Nucleus accumbens (tissue), 56 donors: ENCODE results near the gene ACOT7.

ENCODE experiments used
- DNase-seq, 56 donors: peaks; one replicate each; lab custom pipeline; 2025; lab: John Stamatoyannopoulos, UW

The ACOT7 gene

GRCh38 chr1:6294890-6295556 is 98.5 kb downstream of the ACOT7 start:
- no peak for DNase-seq

GRCh38 chr1:6294080-6294889 is 99.3 kb downstream of the ACOT7 start:
- DNase-seq = no peak

- DNase-seq = peak in 1 of 56 donors; percentile 7
These were observed 101.5 kb downstream of the ACOT7 start for GRCh38 chr1:6292102-6292501.

- no peak for DNase-seq
These were observed 104.9 kb downstream of the ACOT7 start for GRCh38 chr1:6288665-6289064.

- no peak for DNase-seq
These were observed 105.5 kb downstream of the ACOT7 start for GRCh38 chr1:6288026-6288425.

- DNase-seq = peak in 36 of 56 donors; percentile 3 to 65 (median 26)
These were observed 106.1 kb downstream of the ACOT7 start for GRCh38 chr1:6287431-6287886.

GRCh38 chr1:6287029-6287428 is 106.5 kb downstream of the ACOT7 start:
- DNase-seq = no peak

- no peak for DNase-seq
These were observed 107.3 kb downstream of the ACOT7 start for GRCh38 chr1:6286266-6286665.

- no peak for DNase-seq
These were observed 108.2 kb downstream of the ACOT7 start for GRCh38 chr1:6285336-6285735.

GRCh38 chr1:6282577-6283270 is 110.8 kb downstream of the ACOT7 start:
- no peak for DNase-seq

GRCh38 chr1:6281511-6282402 is 111.8 kb downstream of the ACOT7 start:
- DNase-seq = no peak

- DNase-seq = no peak
These were observed 112.7 kb downstream of the ACOT7 start for GRCh38 chr1:6280761-6281451.

GRCh38 chr1:6279613-6280383 is 113.8 kb downstream of the ACOT7 start:
- DNase-seq = no peak

- DNase-seq = no peak
These were observed 114.5 kb downstream of the ACOT7 start for GRCh38 chr1:6279066-6279465.

- DNase-seq = no peak
These were observed 115.3 kb downstream of the ACOT7 start for GRCh38 chr1:6278263-6278662.

GRCh38 chr1:6276811-6277555 is 116.6 kb downstream of the ACOT7 start:
- DNase-seq = no peak

- peak in 18 of 56 donors; percentile 8 to 55 (median 21) for DNase-seq
These were observed 117.5 kb downstream of the ACOT7 start for GRCh38 chr1:6275826-6276782.
